Neural cell (in vitro differentiated cells): ENCODE results near the gene LPP. TPM values are rescaled to one million over a fixed set of nuclear protein-coding genes. Genes with fewer than 3 reads are reported as not detected.

ENCODE experiments used
- H2AFZ ChIP-seq: fragments of 200-600, 300-800 bp; sonication (generic), shearing (Covaris generic); 2 replicates; pipeline ENCODE4 v1.6.0; 2014; ENCODE audit warnings: low read depth, mild to moderate bottlenecking, antibody characterized with exemption, low read length, moderate library complexity
- H3F3A ChIP-seq: fragments of 200-600 bp; shearing (Covaris generic); 2 replicates; pipeline ENCODE4 v1.6.1; 2016; ENCODE audit warnings: mild to moderate bottlenecking, moderate library complexity, mixed read lengths, antibody characterized with exemption, low read length; ENCODE audit not compliant: insufficient read depth, poor library complexity, severe bottlenecking
- H3K27ac ChIP-seq: fragments of 200-600, 300-800 bp; sonication (generic), shearing (Covaris generic); 2 replicates; pipeline ENCODE4 v1.5.1; 2014; ENCODE audit warnings: mild to moderate bottlenecking, low read length, moderate library complexity
- H3K27me3 ChIP-seq: fragments of 300-800, 200-600 bp; sonication (generic), shearing (Covaris generic); 2 replicates; pipeline ENCODE4 v1.6.0; 2014; ENCODE audit warnings: mild to moderate bottlenecking, low read depth, low read length, moderate library complexity; ENCODE audit not compliant: insufficient read depth
- H3K36me3 ChIP-seq: fragments of 300-800, 200-600 bp; sonication (generic), shearing (Covaris generic); 2 replicates; pipeline ENCODE4 v1.5.1; 2014; ENCODE audit warnings: mild to moderate bottlenecking, antibody characterized with exemption, low read length, moderate library complexity; ENCODE audit not compliant: insufficient read depth
- H3K4me2 ChIP-seq: fragments of 300-800, 200-600 bp; sonication (generic), shearing (Covaris generic); 2 replicates; pipeline ENCODE4 v1.6.0; 2014; ENCODE audit warnings: mild to moderate bottlenecking, low read length
- H3K4me3 ChIP-seq: fragments of 300-800, 200-600 bp; sonication (generic), shearing (Covaris generic); 2 replicates; pipeline ENCODE4 v1.5.1; 2014; ENCODE audit warnings: mild to moderate bottlenecking, low read length, moderate library complexity
- H3K79me2 ChIP-seq: fragments of 200-600 bp; shearing (Covaris generic); replicated peaks from 2 replicates; pipeline ENCODE4 v1.6.0; 2014; ENCODE audit warnings: mild to moderate bottlenecking, low read length, moderate library complexity; ENCODE audit not compliant: insufficient read depth
- H3K9ac ChIP-seq: fragments of 300-800, 200-600 bp; sonication (generic), shearing (Covaris generic); 2 replicates; pipeline ENCODE4 v1.6.1; 2016; ENCODE audit warnings: mild to moderate bottlenecking, low read length, mixed read lengths
- H3K9me2 ChIP-seq: fragments of 200-600 bp; shearing (Covaris generic); 2 replicates; pipeline ENCODE4 v1.6.1; 2016; ENCODE audit warnings: mild to moderate bottlenecking, low read length, mixed read lengths; ENCODE audit not compliant: insufficient read depth
- H3K9me3 ChIP-seq: fragments of 200-600, 300-800 bp; sonication (generic), shearing (Covaris generic); 2 replicates; pipeline ENCODE4 v1.6.1; 2016; ENCODE audit warnings: mild to moderate bottlenecking, mixed run types, low read length, moderate library complexity, mixed read lengths
- H4K20me1 ChIP-seq: fragments of 200-600 bp; shearing (Covaris generic); 2 replicates; pipeline ENCODE4 v1.6.1; 2016; ENCODE audit warnings: mild to moderate bottlenecking, mixed run types; ENCODE audit not compliant: insufficient read depth
- CTCF ChIP-seq: fragments of 450-650 bp; IDR thresholded peaks from 2 replicates; pipeline ENCODE4 v1.5.1; 2014; ENCODE audit warnings: antibody characterized with exemption, mild to moderate bottlenecking, moderate library complexity; ENCODE audit not compliant: poor library complexity, severe bottlenecking
- EP300 ChIP-seq: fragments of 450-650 bp; conservative IDR thresholded peaks from 2 replicates; pipeline ENCODE4 v1.6.1; 2014; ENCODE audit warnings: antibody characterized with exemption, mild to moderate bottlenecking, moderate library complexity; ENCODE audit not compliant: poor library complexity, severe bottlenecking
- EZH2 ChIP-seq: fragments of 200-600, 300-800 bp; shearing (Covaris generic), sonication (generic); IDR thresholded peaks from 2 replicates; pipeline ENCODE4 v1.6.1; 2014; ENCODE audit warnings: antibody characterized with exemption, low read length, borderline replicate concordance, mild to moderate bottlenecking; ENCODE audit not compliant: insufficient read depth, poor library complexity, severe bottlenecking
- MXI1 ChIP-seq: fragments of 450-650 bp; conservative IDR thresholded peaks from 2 replicates; pipeline ENCODE4 v1.6.1; 2014; ENCODE audit warnings: antibody characterized with exemption, mild to moderate bottlenecking; ENCODE audit not compliant: poor library complexity, severe bottlenecking
- POLR2AphosphoS5 ChIP-seq: IDR thresholded peaks from 2 replicates; pipeline ENCODE4 v1.6.1; 2012
- RAD21 ChIP-seq: fragments of 450-650 bp; conservative IDR thresholded peaks from 2 replicates; pipeline ENCODE4 v1.6.1; 2014; ENCODE audit warnings: antibody characterized with exemption, mild to moderate bottlenecking, moderate library complexity
- SMC3 ChIP-seq: fragments of 450-650 bp; conservative IDR thresholded peaks from 2 replicates; pipeline ENCODE4 v1.6.1; 2014; ENCODE audit warnings: antibody characterized with exemption, mild to moderate bottlenecking, moderate library complexity; ENCODE audit not compliant: poor library complexity
- TAF1 ChIP-seq: IDR thresholded peaks from 2 replicates; pipeline ENCODE4 v1.6.1; 2012; ENCODE audit warnings: low read depth
- polyA plus RNA-seq: library from polyadenylated mRNA; depleted of rRNA; stranded (reverse); fragments of >200 nt; gene quantifications from 2 replicates; pipeline ENCODE4 v1.2.3, GENCODE V29; 2014
- TF ChIP-seq, protein P1 (sequence below): IDR thresholded peaks from 2 replicates; pipeline ENCODE4 v1.6.1; 2012; ENCODE audit warnings: borderline replicate concordance

The LPP gene
- polyA plus RNA-seq, 1 donor from 2014 or later, result 3.0 TPM

DNA sequence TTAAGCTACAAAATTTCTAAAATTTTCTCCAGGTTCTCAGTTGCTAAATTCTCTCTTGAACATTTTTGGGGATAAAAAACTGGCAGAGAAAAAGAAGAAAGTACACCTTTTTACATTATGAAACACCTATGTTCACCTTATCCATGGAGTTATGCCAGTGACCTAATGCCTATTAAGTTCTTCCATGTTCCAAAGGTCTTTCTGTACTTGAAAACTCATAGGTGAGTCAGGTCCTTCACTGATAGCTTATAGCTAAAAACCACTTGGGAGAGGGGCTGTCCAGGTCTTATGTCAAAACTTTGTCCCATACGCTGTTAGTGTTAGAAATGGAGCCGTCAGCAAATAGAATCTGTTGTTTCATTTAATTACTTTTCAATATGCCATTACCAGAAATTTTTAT is 530.3 kb downstream of the LPP start:
- Histone ChIP-seq H3K9me2 (no peaks in the 10 kb centered on the region), H3K27ac (no peak overlapping the region), H3K9me3 (no peaks in the 10 kb centered on the region), H2AFZ (no peak overlapping the region), H3K4me2 (no peak overlapping the region), H3K36me3 (no peaks in the 10 kb centered on the region), H3K79me2 (no peaks in the 10 kb centered on the region), H3K4me3 (no peak overlapping the region), H3K9ac (no peak overlapping the region), H3F3A (no peaks in the 10 kb centered on the region), H4K20me1 (no peaks in the 10 kb centered on the region), H3K27me3 (no peaks in the 10 kb centered on the region)
- TF ChIP-seq CTCF (no peak), MXI1 (no peak), EZH2 (no peak), SMC3 (no peak), POLR2AphosphoS5 (no peak), EP300 (no peak), TAF1 (no peak), RAD21 (no peak)
- TF ChIP-seq, protein P1, sequence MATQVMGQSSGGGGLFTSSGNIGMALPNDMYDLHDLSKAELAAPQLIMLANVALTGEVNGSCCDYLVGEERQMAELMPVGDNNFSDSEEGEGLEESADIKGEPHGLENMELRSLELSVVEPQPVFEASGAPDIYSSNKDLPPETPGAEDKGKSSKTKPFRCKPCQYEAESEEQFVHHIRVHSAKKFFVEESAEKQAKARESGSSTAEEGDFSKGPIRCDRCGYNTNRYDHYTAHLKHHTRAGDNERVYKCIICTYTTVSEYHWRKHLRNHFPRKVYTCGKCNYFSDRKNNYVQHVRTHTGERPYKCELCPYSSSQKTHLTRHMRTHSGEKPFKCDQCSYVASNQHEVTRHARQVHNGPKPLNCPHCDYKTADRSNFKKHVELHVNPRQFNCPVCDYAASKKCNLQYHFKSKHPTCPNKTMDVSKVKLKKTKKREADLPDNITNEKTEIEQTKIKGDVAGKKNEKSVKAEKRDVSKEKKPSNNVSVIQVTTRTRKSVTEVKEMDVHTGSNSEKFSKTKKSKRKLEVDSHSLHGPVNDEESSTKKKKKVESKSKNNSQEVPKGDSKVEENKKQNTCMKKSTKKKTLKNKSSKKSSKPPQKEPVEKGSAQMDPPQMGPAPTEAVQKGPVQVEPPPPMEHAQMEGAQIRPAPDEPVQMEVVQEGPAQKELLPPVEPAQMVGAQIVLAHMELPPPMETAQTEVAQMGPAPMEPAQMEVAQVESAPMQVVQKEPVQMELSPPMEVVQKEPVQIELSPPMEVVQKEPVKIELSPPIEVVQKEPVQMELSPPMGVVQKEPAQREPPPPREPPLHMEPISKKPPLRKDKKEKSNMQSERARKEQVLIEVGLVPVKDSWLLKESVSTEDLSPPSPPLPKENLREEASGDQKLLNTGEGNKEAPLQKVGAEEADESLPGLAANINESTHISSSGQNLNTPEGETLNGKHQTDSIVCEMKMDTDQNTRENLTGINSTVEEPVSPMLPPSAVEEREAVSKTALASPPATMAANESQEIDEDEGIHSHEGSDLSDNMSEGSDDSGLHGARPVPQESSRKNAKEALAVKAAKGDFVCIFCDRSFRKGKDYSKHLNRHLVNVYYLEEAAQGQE, result no peak

DNA sequence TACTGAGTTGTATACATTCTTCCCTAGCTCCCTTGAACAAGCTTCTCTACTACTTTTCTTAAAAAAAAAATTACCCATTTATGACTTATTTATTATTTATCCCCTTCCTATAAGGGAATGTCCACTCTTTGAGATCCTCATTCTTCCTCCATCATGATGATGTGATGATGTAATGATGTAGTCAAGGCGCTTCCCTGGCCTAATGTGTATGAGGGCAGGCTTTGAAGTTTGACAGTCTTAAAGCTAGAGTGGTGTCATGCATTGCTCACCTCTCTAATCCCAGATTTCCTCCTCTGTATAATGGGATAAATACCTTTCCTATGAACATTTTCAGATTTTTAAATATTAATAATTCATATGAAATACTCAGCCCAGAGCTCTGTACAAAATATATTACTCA is 531.8 kb downstream of the LPP start:
- no peak for TF ChIP-seq EP300
- no peak for TF ChIP-seq CTCF
- no peak for TF ChIP-seq RAD21
- TF ChIP-seq TAF1, result no peak
- no peaks in the 10 kb centered on the region for H4K20me1 ChIP-seq
- no peaks in the 10 kb centered on the region for H3K9me2 ChIP-seq
- no peaks in the 10 kb centered on the region for H3K9me3 ChIP-seq
- no peaks in the 10 kb centered on the region for H3K27me3 ChIP-seq
- H3K27ac ChIP-seq, result no peak overlapping the region
- H3K36me3 ChIP-seq, result no peaks in the 10 kb centered on the region
- H2AFZ ChIP-seq, result no peak overlapping the region
- no peaks in the 10 kb centered on the region for H3F3A ChIP-seq
- no peak overlapping the region for H3K4me2 ChIP-seq
- H3K9ac ChIP-seq, result no peak overlapping the region
- H3K79me2 ChIP-seq, result no peaks in the 10 kb centered on the region
- H3K4me3 ChIP-seq, result no peak overlapping the region
